ENCODE results near the gene COQ8A.

COQ8A gene

DNA sequence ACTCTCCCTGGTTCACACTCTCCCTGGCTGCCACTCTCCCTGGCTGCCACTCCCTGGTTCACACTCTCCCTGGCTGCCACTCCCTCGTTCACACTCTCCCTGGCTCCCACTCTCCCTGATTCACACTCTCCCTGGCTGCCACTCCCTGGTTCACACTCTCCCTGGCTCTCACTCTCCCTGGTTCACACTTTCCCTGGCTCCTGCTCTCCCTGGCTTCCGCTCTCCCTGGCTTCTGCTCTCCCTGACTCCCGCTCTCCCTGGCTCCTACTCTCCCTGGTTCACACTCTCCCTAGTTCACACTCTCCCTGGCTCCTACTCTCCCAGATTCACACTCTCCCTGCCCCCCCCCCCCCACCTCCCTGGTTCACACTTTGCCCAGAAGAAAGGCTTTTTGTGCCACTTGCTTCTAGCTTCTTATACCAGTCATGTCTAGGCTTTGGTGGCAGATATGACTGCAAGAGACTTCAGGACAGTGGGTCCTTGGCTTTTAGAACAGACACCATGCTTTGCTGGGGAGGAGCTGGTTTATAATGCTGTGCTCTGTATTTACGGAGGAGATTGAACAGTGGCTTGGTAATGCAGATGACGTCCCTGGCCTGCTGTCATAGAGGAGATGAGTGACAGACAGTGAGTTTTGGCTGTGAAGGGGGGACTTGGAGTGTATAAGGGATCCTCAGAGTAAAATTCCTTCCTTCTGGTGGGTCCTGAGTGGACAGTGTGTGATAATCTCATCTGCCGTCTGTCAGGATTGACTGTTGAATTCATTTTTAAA is 17.0 kb downstream of the COQ8A start:
- TF ChIP-seq TAF1 (IDR thresholded peaks at IDR 0.05; ENCODE audit: low read depth, low read length) (no peak), POLR2A (IDR thresholded peaks at IDR 0.05; ENCODE audit: low read depth, low read length) (no peak), PAX5 (IDR thresholded peaks at IDR 0.05; ENCODE audit: insufficient read depth, low read length, severe bottlenecking) (no peak), SPI1 (IDR thresholded peaks at IDR 0.05; ENCODE audit: low read depth, low read length) (no peak), POLR2AphosphoS5 (IDR thresholded peaks at IDR 0.05; ENCODE audit: low read depth, low read length) (no peak), POU2F2 (IDR thresholded peaks at IDR 0.05; ENCODE audit: low read depth, low read length) (no peak)
- FAIRE-seq, result no peak
- no peak for DNase-seq (ENCODE audit: insufficient read length, low spot score)

GRCh38 chr1:226957714-226958113 is 17.6 kb downstream of the COQ8A start:
- TF ChIP-seq PAX5 (IDR thresholded peaks at IDR 0.05; ENCODE audit: insufficient read depth, low read length, severe bottlenecking), result no peak
- no peak for TF ChIP-seq SPI1 (IDR thresholded peaks at IDR 0.05; ENCODE audit: low read depth, low read length)
- TF ChIP-seq POU2F2 (IDR thresholded peaks at IDR 0.05; ENCODE audit: low read depth, low read length), result no peak
- TF ChIP-seq POLR2A (IDR thresholded peaks at IDR 0.05; ENCODE audit: low read depth, low read length), result no peak
- TF ChIP-seq POLR2AphosphoS5 (IDR thresholded peaks at IDR 0.05; ENCODE audit: low read depth, low read length), result no peak
- TF ChIP-seq TAF1 (IDR thresholded peaks at IDR 0.05; ENCODE audit: low read depth, low read length), result no peak

GRCh38 chr1:226958300-226958699 is 18.2 kb downstream of the COQ8A start:
- DNase-seq (ENCODE audit: insufficient read length, low spot score), result no peak
- no peak for FAIRE-seq
- TF ChIP-seq POLR2A (IDR thresholded peaks at IDR 0.05; ENCODE audit: low read depth, low read length) (no peak), POU2F2 (IDR thresholded peaks at IDR 0.05; ENCODE audit: low read depth, low read length) (no peak), POLR2AphosphoS5 (IDR thresholded peaks at IDR 0.05; ENCODE audit: low read depth, low read length) (no peak), PAX5 (IDR thresholded peaks at IDR 0.05; ENCODE audit: insufficient read depth, low read length, severe bottlenecking) (no peak), SPI1 (IDR thresholded peaks at IDR 0.05; ENCODE audit: low read depth, low read length) (no peak), TAF1 (IDR thresholded peaks at IDR 0.05; ENCODE audit: low read depth, low read length) (no peak)

More at GRCh38 chr1:226957714-226958113, 17.6 kb downstream of the COQ8A start:
- DNase-seq (ENCODE audit: insufficient read length, low spot score), result no peak
- no peak for FAIRE-seq

DNA sequence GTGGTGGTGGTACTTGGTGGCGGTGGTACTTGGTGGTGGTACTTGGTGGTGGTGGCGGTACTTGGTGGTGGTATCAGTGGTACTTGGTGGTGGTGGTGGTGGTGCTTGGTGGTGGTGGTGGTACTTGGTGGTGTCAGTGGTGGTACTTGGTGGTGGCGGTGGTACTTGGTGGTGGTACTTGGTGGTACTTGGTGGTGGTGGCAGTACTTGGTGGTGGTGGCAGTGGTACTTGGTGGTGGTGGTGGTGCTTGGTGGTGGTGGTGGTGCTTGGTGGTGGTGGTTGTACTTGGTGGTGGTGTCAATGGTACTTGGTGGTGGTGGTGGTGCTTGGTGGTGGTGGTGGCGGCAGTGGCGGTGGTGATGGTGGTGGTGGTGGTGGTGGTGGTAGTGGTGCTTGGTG is 20.2 kb downstream of the COQ8A start:
- TF ChIP-seq POU2F2 (IDR thresholded peaks at IDR 0.05; ENCODE audit: low read depth, low read length), result no peak
- DNase-seq (ENCODE audit: insufficient read length, low spot score) (no peak), FAIRE-seq (no peak)

DNA sequence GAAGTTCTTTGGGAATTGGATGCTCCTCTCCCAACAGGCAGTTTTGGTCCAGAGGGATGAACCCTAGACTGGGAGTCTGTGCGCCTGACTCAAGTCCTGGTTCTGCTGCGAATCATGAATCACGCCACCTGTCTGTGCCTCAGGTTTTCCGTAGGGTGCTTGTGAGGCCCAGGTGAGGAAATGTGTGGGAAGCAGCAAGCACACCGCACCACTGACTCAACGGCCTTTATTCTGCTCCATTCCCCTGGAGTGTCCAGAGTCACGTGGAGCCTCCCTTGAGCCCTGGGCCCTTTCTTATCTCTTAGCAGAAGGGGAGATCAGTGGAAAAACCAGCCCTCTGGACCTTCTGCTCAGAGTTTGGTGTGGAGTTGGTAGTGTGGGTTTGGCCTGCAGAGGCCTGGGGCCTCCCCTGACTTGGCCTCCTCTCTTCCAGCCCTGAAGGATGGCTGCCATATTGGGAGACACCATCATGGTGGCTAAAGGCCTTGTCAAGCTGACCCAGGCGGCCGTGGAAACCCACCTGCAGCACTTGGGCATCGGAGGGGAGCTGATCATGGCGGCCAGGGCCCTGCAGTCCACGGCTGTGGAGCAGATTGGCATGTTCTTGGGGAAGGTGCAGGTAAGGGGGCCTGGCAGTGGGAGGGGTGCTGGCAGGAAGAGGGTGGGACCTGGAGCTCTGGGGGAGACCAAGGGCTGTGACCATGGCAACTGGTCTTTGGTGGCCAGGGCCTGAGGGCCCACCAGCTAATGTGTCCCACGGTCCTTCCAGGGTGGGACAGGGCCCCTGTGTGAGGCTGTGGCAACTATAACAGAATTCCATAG is 21.1 kb downstream of the COQ8A start:
- DNase-seq (ENCODE audit: insufficient read length, low spot score) (no peak), FAIRE-seq (no peak)
- no peak for TF ChIP-seq PAX5 (IDR thresholded peaks at IDR 0.05; ENCODE audit: insufficient read depth, low read length, severe bottlenecking)
- TF ChIP-seq POU2F2 (IDR thresholded peaks at IDR 0.05; ENCODE audit: low read depth, low read length), result no peak
- no peak for TF ChIP-seq POLR2A (IDR thresholded peaks at IDR 0.05; ENCODE audit: low read depth, low read length)
- TF ChIP-seq TAF1 (IDR thresholded peaks at IDR 0.05; ENCODE audit: low read depth, low read length), result no peak
- TF ChIP-seq POLR2AphosphoS5 (IDR thresholded peaks at IDR 0.05; ENCODE audit: low read depth, low read length), result no peak
- TF ChIP-seq SPI1 (IDR thresholded peaks at IDR 0.05; ENCODE audit: low read depth, low read length), result no peak

DNA sequence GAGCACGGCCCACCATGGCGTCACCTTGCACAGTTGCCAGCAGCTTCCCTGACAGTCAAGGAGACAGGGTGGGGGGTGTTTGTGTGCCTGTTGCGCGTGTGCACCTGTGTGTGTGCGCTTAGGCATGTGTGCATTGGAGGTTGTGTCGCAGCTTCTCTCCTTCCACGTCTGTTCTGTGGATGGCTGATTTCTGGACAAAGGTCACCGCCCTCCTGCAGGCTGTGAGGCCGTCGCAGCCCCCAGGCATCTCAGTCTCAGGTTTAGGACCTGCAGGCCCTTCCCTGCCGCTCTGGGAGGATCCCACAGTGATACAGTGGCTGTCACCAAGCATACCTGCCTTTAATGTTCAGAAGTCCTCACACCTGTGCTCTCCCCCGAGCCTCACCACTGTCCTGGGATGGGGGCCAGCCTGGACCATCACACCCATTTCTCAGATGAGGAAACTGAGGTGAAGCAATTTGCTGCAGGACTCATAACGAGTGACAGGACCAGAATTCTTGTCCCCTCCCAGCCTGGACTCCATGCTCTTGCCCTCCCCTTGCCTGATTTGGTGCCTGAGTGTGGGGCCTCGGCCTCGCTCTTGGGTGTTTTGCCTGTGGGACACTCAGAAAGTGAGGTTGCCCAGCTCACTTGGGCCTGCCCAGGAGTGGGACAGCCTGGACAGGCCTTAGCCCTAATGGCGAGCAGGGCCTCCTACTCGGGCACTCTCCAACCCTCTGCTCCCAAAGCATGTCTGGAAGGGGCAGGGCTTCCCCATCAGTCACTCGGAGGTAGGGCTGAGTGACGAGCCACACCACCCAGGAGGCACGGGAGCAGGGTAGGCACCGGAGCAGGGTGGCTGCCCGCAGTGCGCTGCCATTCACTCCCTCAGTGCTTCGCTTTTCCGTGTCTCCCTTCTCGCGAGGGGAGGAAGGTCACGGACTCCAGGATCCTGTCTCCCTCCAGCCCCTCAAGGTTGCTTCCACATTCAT is 22.6 kb downstream of the COQ8A start:
- FAIRE-seq (no peak), DNase-seq (ENCODE audit: insufficient read length, low spot score) (no peak)
- TF ChIP-seq PAX5 (IDR thresholded peaks at IDR 0.05; ENCODE audit: insufficient read depth, low read length, severe bottlenecking), result no peak
- no peak for TF ChIP-seq POU2F2 (IDR thresholded peaks at IDR 0.05; ENCODE audit: low read depth, low read length)
- TF ChIP-seq SPI1 (IDR thresholded peaks at IDR 0.05; ENCODE audit: low read depth, low read length), result no peak
- TF ChIP-seq POLR2A (IDR thresholded peaks at IDR 0.05; ENCODE audit: low read depth, low read length), result no peak
- TF ChIP-seq TAF1 (IDR thresholded peaks at IDR 0.05; ENCODE audit: low read depth, low read length), result no peak
- no peak for TF ChIP-seq POLR2AphosphoS5 (IDR thresholded peaks at IDR 0.05; ENCODE audit: low read depth, low read length)

DNA sequence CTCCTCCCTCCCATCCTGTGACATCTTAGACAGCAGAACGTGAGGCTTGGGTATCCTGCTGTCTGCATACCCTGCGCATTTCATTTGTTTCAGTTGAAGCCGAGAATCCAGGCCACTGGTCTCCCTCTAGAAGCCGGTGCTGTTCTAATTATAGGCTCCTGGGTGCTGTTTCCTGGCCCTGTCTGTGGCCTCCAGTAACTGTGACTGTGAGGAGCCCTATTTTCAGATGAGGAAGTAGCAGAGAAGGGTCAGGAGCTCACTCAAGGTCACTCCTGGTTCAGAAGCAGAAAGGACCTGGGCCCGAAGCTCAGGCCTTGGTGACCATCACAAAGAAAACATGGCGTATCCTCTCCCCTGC is 24.0 kb downstream of the COQ8A start:
- no peak for TF ChIP-seq POLR2A (IDR thresholded peaks at IDR 0.05; ENCODE audit: low read depth, low read length)
- TF ChIP-seq POLR2AphosphoS5 (IDR thresholded peaks at IDR 0.05; ENCODE audit: low read depth, low read length), result no peak
- no peak for TF ChIP-seq PAX5 (IDR thresholded peaks at IDR 0.05; ENCODE audit: insufficient read depth, low read length, severe bottlenecking)
- TF ChIP-seq POU2F2 (IDR thresholded peaks at IDR 0.05; ENCODE audit: low read depth, low read length), result no peak
- no peak for TF ChIP-seq TAF1 (IDR thresholded peaks at IDR 0.05; ENCODE audit: low read depth, low read length)
- no peak for TF ChIP-seq SPI1 (IDR thresholded peaks at IDR 0.05; ENCODE audit: low read depth, low read length)
- DNase-seq (ENCODE audit: insufficient read length, low spot score), result no peak

GRCh38 chr1:226964611-226965486 is 24.8 kb downstream of the COQ8A start:
- DNase-seq (ENCODE audit: insufficient read length, low spot score), result no peak
- no peak for FAIRE-seq
- no peak for TF ChIP-seq TAF1 (IDR thresholded peaks at IDR 0.05; ENCODE audit: low read depth, low read length)
- no peak for TF ChIP-seq PAX5 (IDR thresholded peaks at IDR 0.05; ENCODE audit: insufficient read depth, low read length, severe bottlenecking)
- TF ChIP-seq POU2F2 (IDR thresholded peaks at IDR 0.05; ENCODE audit: low read depth, low read length), result no peak
- TF ChIP-seq POLR2A (IDR thresholded peaks at IDR 0.05; ENCODE audit: low read depth, low read length), result no peak
- no peak for TF ChIP-seq SPI1 (IDR thresholded peaks at IDR 0.05; ENCODE audit: low read depth, low read length)
- no peak for TF ChIP-seq POLR2AphosphoS5 (IDR thresholded peaks at IDR 0.05; ENCODE audit: low read depth, low read length)

More for the DNA sequence above, 24.0 kb downstream of the COQ8A start:
- no peak for FAIRE-seq
